Activated naive CD4-positive, alpha-beta T cell treated with anti-CD3 and anti-CD28 coated beads, Interleukin-2, amount 50 U/mL, for 16 hours (primary cell): ENCODE data around the gene VIPR2.

Experiments
- DNase-seq: peaks from one replicate; pipeline ENCODE4 v3.0.0-alpha.2; 2020

The VIPR2 gene

DNA sequence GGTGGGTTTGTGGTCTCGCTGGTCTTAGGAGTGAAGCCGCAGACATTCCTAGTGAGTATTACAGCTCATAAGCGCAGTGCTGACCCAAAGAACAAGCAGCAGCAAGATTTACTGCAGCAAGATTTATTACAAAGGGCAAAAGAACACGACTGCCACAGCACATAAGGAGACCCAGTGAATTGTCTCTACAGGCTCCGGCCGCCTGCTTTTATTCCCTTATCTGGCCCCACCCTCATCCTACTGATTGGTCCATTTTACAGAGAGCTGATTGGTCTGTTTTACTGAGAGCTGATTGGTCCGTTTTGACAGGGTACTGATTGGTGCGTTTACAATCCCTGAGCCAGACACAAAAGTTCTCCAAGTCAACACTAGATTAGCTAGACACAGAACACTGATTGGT lies 82.1 kb downstream of the VIPR2 start:
- no peak for DNase-seq

DNA sequence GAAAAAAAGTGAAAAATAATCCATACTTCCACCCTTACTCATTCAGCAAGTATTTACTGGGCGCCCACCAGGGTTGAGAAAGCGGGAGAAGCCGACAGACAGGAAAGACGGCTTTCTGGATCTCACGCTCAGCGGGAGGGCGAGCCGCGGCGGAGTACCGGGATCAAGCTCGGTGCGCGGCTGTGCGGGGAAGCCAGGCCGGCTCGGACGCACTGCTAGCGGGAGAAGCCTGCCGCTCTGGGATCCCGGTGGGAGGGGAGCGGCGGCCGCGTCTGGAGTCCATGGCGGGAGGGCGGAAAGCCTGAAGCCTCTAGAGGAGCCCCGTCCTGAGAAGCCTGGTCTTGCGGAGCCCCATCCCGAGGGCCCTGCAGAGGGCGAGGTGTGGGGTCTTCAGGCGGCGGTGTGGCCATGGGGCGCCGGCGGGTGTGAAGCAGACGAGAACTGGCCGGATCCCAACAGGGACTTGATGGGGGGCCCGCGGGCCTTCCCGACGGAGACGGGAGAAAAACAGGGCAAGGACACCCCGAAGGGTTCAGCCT lies 82.9 kb downstream of the VIPR2 start:
- no peak for DNase-seq

DNA sequence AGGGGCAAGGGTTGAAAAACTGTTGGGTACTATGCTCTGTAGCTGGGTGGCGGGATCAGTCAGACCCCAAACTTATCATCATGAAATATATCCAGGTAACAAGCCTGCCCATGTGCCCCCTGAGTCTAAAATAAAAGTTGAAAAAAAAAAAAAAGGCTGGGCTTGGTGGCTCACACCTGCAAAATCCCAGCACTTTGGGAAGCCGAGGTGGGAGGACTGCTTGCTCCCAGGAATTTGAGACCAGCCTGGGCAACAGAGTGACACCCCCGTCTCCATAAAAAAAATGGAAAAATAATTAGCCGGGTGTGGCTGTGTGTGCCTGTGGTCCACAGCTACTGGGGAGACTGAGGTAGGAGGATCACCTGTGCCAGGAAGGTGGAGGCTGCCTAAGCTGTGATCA lies 83.5 kb downstream of the VIPR2 start:
- DNase-seq, result no peak

DNA sequence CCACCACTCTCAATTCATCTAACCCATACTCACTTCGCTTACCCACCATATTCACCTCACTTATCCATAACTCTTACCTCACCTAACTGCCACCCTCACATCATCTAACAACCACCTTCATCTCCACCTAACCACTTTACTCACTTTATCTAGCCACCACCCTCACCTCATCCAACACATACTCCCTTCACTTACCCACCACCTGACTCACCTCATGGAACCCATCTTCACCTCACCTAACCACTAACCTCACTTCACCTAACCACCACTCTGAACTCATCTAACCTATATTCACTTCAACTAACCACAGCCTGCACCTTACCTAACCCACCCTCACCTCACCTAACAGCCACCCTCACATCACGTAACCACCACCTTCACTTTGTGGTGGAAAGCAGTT lies 84.2 kb downstream of the VIPR2 start:
- no peak for DNase-seq

DNA sequence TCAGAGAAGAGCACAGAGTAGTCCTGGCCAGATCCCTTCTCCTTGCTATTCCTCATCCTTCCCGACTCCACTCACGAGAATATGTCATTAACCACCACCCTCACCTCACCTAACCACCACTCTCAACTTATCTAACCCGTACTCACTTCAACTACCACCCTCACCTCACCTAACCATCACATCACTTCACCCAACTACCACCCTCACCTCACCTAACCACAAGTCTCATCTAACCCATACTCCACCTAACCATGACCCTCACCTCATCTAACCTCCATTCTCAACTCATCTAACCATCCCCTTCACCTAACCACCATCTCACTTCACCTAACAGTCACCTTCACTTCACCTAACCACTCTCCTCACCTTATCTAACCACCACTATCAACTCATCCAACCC lies 85.0 kb downstream of the VIPR2 start:
- no peak for DNase-seq

DNA sequence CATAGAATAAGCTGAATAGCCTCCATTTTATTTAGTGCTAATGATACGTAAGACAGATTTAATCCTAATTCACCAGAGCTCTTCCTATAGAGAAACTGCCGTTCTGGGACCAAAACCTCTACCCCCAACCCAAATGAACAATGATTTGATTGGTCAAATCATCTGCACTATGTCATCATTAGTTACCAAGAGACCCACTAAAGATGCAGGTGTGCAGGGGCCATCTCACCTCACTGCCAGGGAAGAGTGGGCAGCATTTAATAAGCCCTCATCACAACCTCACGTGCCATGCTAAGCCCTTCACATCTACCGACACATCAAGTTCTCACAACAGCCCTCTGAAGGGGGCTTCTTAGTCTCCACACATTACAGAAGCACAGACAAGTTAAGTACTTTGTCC lies 87.0 kb downstream of the VIPR2 start:
- no peak for DNase-seq

DNA sequence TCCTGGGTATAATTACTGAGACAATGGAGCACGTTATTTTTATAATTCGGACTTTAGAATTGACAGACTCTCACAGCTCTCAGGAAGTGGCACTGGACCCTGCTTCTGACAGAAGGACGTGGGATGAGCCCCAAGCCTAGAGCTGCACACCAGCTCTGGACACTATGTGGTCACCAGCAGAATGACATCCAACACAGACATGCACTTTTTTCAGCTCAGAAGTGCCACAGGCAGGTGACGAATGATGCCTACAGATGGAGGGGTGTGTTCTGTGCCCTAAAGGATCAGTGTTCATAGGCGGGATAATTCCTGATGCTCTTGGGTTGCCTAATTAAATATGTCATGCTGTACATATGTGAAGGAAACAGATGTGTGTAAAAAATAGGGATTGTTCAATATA lies 87.9 kb downstream of the VIPR2 start:
- DNase-seq, result no peak

DNA sequence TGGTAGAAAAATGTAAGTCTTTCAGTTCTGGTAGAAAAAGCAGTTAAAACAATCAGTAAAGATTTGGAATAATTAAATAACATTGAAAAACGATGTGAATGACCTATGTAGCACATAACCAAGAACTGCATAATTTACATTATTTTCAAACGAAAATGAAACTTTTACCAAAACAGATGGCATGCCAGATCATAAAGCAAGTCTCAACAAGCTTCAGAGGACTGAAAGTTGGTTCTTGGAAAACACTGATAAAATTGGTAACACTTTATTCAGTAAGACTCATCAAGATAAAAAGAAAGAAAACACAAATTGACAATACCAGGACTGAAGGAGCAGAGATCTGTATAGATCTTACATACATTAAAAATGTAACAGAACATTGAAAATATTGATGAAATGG lies 92.8 kb downstream of the VIPR2 start:
- DNase-seq, result no peak

DNA sequence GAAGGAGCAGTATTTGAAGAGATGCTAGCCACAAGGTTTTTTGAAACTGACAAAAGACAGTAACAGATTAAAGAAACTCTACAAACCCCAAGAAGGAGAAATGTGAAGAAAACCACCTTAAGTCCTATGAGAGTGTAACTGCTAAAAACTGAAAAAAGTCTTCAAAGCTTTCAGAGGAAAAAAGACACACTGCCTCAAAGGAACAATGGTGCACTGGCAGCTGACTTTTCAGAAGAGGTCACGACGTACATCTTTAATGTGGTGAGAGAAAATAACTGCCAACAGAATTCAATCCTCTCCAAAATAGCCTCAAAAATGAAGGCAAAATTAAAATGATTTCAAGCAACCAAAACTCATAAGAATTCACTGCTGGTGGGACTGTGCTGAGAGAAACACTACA lies 94.0 kb downstream of the VIPR2 start:
- DNase-seq, result no peak

DNA sequence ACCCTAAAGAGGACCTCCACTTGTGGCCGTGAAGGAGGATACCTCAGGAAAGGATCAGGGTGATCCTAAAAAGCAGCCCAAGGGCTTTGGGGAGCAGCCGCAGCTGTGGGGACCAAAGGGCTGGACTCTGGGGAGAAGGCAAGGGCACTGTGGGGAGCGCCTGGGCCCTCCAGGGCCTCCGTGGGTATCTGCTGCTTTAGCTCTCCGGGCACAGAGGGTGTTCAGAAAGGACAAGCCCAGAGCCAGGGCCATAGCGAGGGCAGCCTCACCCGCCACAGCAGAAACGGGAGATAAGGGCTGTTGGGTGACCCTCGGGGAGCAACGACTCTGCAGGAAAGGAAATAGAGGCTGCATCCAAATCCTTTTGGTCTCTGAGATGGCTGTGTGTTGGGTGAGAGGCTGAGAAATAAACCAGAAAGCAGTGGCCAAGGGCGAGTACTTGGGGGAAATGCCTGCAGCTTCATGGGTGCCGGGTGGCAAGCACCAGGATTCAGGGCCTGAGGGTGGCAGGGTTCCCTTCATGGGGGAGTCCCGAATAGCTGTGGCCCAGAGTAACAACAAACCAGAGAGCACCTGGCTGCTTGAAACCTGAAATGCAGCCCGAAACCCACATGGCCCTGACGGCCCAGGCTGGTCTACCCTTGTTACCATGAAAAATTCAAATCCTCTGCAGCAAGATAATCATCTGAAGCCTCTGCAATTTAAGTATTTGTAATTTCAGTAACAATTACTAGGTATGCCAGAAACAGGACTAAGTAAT lies 95.2 kb downstream of the VIPR2 start:
- no peak for DNase-seq

DNA sequence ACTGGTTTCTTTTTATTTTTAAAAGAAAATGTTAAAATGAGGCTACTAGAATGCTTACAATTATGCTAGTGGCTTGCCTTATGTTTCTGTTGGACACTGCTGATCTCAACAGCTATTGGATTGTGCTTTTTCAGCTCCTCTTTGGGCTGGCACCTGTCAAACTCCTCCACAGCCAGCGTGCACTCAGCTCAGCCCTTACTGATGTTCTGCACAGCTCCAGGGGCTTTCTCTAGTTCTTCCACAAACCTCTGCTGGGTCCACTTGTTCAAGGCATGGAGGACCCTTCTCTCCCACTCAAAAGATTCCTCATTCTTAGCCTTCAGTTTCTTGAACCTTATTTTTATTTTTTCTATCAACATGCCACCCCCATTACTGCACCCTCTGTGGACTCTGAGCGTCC lies 96.0 kb downstream of the VIPR2 start:
- DNase-seq, result no peak

DNA sequence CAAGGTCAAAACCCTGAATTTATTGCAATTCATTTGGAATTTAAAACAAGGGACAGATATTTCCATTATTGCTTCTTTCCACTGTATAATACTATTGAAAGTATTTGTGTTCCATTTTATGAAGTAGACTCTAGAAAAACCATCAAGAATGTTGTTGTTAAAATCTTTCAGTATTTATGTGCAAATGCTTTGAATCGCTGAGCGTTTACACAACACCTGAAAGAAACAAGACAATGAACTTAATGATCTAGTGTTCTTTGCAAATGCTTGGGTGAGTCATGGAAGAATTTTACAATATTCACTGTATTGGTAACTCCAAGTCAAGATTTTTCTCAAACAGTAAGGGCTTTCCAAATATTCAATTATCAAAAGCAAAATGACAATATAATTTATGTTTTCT lies 97.1 kb downstream of the VIPR2 start:
- DNase-seq, result no peak

DNA sequence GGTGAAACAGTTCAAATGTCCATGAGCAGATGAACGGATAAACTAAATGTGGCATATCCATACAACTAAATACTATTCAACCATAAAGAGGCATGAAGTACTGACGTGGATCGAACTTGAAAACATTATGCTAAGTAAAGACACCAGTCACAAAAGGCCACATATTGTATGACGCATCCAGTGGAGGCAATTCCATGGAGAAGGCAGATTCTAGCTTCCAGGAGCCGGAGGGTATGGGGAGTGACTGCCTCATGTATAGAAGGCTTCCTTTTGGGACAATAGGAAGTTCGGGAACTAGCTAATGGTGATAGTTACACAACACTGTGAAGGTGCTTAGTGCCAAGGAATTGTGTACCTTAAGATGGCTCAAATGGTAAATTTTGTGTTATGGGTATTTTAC lies 98.4 kb downstream of the VIPR2 start:
- no peak for DNase-seq

DNA sequence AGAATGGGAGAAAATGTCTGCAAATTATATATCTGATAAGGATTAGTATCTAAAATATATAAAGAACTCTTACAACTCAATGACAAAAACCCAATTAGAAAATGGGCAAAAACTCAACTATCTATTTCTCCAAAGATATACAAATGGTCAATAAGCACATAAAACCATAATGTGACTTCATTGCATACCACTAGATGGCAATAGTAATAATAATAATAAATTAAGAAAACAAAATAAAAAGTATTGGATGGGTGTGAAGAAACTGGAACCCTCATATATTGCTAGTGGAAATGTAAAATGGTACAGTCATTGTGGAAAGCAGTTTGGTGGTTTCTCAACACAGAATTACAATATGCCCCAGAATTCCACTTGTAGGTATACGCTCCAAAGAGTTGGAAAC lies 98.8 kb downstream of the VIPR2 start:
- DNase-seq, result no peak

DNA sequence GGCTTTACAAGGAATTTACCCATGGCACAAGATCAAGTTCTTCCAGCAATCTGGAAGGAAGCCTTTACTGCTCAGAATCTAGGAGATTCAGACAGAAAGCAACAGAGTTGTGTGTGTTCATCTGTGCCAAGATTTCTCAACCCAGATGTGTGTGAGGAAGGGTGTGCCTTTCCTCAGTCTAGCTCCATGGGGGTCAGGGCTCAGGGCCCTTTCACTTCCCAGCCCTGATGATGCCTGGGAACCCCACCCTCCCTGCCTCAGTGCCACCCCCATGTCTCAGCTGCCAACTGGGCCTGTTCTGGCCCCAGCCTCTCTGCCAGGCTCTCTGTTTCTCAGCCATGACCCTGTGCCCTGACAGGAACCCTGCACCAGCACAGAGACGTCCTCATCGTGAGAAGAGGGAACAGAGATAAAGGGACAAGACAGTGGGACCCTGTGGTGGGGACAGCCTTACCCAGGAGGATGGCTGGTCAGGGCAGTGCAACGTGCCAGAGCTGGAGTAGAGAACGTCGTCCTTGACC lies 102.0 kb downstream of the VIPR2 start:
- no peak for DNase-seq

DNA sequence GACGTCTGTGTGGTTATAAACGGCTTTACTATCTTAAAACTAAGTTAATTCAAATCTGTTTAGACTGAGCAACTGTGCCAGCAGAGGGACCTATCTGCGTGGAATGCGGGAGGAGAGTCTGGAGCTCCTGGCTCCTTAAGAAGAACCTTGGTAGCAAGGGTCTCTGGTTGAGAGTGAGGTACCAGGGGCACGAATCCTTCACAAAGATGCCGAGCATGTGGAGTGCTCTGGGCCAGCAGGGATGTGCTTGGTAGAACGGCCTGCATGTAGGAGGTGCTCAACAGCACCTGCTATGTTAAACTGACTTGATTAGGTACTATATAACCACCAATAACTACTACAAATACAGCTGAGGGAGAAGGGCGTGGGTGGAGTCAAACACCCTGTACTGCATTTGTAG lies 102.6 kb downstream of the VIPR2 start:
- DNase-seq, result no peak

DNA sequence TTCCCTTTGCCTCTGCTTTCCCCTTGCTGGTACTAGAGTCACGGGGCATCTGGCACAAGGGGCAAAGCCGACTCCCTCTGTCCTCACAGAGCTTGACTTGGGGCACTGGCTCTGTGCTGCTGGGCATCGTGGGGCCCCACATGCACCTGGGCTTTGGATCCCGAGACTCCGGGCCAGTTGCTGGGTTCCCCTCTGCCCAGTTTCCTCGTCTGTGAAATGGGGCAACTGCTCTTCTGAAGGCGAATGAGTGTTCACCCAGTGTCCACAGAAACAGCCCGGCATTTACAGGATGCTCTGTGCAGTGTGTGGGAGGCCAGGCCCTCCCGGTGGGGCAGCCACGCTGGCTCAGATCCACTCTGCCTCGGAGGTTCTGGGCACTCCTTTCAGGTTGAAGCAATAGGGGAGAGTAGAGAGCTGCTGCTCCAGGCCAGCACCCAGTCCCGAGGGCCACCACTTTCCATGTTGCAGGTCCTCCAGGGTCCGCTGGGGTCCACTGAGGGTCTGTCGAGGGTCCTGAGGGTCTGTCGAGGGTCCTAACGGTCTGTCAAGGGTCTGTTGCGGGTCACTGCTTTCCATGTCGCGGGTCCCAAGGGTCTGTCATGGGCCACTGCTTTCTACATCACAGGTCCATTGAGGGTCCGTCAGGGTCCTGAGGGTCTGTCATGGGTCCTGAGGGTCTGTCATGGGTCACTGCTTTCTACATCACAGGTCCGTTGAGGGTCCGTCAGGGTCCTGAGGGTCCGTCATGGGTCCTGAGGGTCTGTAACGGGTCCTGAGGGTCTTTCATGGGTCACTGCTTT lies 103.6 kb downstream of the VIPR2 start:
- no peak for DNase-seq

DNA sequence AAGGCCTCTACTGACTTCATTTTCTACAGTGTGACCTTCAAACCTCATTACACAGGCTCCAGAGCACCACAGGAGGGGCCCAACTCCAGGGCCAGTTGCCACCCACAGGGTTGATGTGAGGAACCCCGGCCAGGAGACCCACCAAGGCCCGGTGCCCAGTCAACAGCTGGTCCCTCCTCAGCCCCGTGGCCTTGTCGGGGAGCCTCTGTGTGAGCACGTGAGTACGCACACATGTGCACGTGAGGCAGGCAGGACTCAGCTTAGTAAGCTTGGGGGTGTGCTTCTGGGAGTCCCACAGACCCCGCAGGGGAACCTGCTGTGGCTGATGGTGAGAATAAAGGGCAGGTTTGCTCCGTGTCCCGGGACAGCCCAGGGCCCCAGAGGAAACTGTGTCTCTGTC lies 104.5 kb downstream of the VIPR2 start:
- DNase-seq, result no peak

DNA sequence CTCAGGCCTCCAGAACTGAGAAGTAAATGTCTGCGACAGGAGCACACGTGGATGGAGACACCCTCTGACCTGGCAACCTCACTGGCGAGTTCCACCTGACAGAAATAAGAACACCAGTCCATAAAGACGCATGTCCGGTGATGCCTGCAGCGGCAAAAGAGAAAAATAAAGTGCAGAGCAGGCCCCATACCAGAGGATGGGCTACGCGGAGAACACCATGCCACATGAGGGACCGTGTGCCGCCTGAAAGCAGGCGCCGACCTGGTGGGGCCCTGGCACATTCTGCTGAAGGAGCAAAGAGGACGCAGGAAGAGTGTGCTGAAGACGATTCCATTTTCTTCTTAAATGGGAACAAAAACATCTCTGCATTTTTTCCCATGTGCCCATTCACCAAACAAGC lies 105.0 kb downstream of the VIPR2 start:
- no peak for DNase-seq

DNA sequence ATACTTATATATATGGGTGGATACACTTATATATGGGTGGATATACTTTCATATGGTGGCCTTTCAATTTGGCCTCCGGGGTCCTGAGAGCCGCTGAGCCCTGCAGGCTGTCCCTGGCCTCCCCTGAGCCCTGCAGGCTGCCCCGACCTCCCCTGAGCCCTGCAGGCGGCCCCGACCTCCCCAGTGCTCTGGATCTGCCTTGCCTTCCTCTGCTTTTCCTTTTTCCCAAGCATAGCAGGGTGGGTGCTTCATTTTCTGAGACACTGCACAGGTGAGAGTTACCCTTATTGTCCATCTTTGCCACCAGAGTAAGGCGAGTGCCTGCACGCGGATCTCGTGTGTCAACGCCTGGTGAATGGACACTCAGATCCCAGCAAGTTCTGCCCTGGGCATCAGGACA lies 106.6 kb downstream of the VIPR2 start:
- no peak for DNase-seq

DNA sequence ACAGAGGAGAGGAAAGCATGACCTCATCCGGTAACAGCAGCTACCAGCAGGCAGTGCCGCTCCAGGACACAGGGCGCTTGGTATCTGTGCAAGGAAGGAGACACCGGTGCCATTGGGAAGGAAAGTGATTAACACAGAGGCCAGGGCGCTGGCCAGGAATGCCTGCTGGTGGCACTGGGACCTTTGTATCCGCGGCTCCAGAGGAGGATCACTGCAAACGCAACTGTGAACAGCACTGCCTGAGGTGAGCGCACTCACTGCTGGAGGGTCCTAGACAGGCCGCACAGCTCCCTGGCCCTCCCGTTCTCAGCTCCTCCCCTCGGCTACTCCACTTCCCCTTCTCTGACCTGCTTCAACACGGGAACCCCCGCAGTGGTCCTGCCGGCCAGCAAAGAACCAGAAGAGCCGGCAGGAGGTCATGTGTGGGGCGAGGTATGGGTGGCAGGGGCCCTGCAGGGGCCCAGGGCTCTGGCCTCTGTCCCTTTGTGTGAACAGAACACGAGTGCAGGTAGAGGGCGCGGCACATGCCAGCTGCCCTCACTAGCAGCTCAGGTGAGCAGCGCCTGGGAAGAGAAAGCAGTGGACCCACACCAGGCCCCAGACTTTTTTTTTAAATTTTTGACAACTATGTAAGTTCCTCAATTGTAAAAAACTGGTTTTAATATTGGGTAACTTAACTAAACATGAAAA lies 107.6 kb downstream of the VIPR2 start:
- no peak for DNase-seq

DNA sequence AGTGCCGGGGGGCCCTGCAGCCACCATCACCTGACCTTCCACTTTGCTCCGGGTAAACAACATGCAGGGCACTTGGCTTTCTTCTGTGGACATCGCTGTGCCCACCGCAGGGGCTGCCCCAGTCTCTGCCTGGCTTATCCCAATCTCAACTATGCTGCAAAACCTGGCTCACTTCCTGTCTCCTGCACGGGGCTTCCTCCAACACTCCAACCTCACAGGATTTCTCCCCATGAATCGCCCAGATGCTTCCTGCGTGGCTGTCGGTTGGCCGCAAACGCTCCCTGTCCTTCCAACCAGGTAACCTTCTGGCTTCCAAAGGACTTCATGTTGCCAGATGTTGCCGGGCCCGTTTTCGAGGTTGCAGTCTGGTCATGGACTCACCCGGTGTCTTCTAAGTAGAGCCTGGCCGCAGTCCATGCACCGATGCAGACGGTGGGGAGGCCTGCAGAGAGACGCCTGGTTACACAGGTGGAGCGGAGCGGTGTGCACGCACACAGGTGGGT lies 109.0 kb downstream of the VIPR2 start:
- no peak for DNase-seq

DNA sequence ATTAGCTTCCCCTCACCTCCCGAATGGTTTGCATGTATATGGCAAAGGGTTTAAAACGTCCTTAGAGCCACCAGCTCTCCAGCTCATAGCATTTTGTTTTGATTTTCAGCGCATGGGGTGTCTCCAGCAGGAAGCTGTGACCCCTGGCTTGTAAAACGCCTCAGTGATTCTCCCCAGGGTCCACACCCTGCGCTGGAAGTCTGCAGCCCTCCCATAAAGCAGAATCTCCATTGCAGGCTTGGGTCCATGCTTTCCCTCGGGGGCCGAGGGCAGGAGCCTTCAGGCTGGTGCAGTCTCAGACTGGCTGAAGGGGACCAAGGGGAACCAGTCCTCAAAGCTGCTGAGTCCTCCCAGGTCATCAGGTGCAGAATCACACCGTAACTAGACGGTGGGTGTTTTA lies 109.7 kb downstream of the VIPR2 start:
- no peak for DNase-seq
